ENCODE measurements around the gene TBC1D2B. TPM values are rescaled to one million over a fixed set of nuclear protein-coding genes. Genes with fewer than 3 reads are reported as not detected.

The TBC1D2B gene
- total RNA-seq, 1 donor from 2014 or later: 69.8 TPM

DNA sequence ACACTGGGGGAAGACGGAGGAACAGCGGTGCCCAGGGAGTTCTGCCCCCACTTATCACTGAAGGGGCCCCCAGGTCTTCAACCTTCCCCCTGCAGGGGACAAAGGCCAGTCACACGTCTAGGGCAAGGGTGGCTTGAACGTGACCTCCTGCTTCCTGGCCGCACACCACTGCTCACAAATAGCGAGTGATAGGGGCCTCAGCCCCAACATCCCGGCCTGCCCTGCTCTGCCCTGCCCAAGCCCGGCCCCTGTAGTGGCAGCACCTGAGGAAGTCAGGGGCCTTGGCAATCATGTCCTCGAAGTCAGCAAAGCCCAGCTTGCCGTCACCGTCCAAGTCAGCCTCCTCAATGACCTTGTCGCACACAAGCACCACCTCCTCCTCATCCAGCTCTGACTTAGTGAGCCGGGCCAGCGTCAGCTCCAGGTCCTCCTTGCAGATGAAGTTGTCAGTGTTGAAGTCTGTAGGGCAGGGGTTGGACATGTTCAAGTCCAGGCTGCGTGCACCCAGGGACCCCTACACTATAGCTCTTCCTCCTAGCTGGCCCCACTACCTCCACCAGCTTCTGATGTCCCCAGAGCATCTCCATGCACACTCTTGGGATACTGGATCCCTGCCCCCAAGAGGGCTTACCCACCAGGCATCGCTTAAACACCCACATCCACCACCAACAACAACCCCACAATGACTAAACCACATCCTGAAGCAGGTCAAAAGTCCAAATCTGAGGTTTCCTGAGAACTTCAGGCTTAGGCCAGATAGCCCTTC, 28.1 kb upstream of the TBC1D2B start:
- no peak for ATAC-seq

GRCh38 chr15:78104566-78105475, 27.3 kb upstream of the TBC1D2B start:
- H3K27ac ChIP-seq: no peak overlapping the region
- H3K4me3 ChIP-seq: no peak overlapping the region
- ATAC-seq: no peak
- H3K9me3 ChIP-seq: no peaks in the 10 kb centered on the region
- TF ChIP-seq, protein P1, sequence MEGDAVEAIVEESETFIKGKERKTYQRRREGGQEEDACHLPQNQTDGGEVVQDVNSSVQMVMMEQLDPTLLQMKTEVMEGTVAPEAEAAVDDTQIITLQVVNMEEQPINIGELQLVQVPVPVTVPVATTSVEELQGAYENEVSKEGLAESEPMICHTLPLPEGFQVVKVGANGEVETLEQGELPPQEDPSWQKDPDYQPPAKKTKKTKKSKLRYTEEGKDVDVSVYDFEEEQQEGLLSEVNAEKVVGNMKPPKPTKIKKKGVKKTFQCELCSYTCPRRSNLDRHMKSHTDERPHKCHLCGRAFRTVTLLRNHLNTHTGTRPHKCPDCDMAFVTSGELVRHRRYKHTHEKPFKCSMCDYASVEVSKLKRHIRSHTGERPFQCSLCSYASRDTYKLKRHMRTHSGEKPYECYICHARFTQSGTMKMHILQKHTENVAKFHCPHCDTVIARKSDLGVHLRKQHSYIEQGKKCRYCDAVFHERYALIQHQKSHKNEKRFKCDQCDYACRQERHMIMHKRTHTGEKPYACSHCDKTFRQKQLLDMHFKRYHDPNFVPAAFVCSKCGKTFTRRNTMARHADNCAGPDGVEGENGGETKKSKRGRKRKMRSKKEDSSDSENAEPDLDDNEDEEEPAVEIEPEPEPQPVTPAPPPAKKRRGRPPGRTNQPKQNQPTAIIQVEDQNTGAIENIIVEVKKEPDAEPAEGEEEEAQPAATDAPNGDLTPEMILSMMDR (IDR thresholded peaks at IDR 0.05): no peak
- H3K36me3 ChIP-seq: no peaks in the 10 kb centered on the region
- H3K27me3 ChIP-seq (ENCODE audit: low read depth): no peaks in the 10 kb centered on the region
- intact Hi-C loops (cut with DNase I): loop anchor here (5.0 kb wide), 1 partner anchor 138 kb away; no protein-coding TSS in a partner anchor
- DNase-seq: no peak
- H3K4me1 ChIP-seq: peaks cover 25% of the 10 kb centered on the region

More for the DNA sequence above, 28.1 kb upstream of the TBC1D2B start:
- H3K27ac ChIP-seq: no peak overlapping the region
- TF ChIP-seq, protein P1 (IDR thresholded peaks at IDR 0.05): no peak
- intact Hi-C loops (cut with DNase I): loop anchor here (5.0 kb wide), 1 partner anchor 138 kb away; no protein-coding TSS in a partner anchor
- H3K4me1 ChIP-seq: peaks cover 25% of the 10 kb centered on the region
- H3K27me3 ChIP-seq (ENCODE audit: low read depth): no peaks in the 10 kb centered on the region
- H3K9me3 ChIP-seq: no peaks in the 10 kb centered on the region
- no peak for DNase-seq
- H3K36me3 ChIP-seq: no peaks in the 10 kb centered on the region
- H3K4me3 ChIP-seq: no peak overlapping the region

DNA sequence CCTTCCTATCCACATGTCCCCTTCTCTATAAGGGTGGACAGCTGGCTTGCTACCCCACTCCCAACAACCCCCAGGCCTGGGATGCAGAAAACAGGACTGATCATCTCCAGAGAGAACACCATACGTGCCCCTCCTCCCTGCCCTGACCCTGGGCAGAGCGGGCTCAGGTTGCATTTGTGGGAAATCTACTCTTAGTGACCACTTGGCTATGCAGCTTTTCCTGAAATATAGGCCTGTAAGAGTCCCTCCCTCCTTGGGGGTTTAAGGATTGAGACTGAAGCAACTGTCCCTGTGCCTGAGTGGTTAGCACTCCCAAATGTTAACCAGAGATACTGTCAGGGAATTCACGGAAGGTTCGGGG, 26.6 kb upstream of the TBC1D2B start:
- TF ChIP-seq, protein P1 (IDR thresholded peaks at IDR 0.05): no peak
- Histone ChIP-seq H3K27ac (no peak overlapping the region), H3K27me3 (ENCODE audit: low read depth) (no peaks in the 10 kb centered on the region), H3K4me1 (peaks cover 25% of the 10 kb centered on the region), H3K9me3 (no peaks in the 10 kb centered on the region), H3K36me3 (no peaks in the 10 kb centered on the region), H3K4me3 (no peak overlapping the region)
- ATAC-seq: peak in 1 of 2 donors; percentile 3
- intact Hi-C loops (cut with DNase I): no loop called here
- DNase-seq: no peak

GRCh38 chr15:78103406-78104118, 26.1 kb upstream of the TBC1D2B start:
- H3K4me1 ChIP-seq: peaks cover 25% of the 10 kb centered on the region
- ATAC-seq (peak; percentile 19 to 38), DNase-seq (peak; percentile 46)
- no peaks in the 10 kb centered on the region for H3K9me3 ChIP-seq
- H3K4me3 ChIP-seq: no peak overlapping the region
- peak overlapping the region; percentile 53 for H3K27ac ChIP-seq
- no peaks in the 10 kb centered on the region for H3K27me3 ChIP-seq (ENCODE audit: low read depth)
- no peaks in the 10 kb centered on the region for H3K36me3 ChIP-seq
- TF ChIP-seq, protein P1 (IDR thresholded peaks at IDR 0.05): no peak
- intact Hi-C loops (cut with DNase I): no loop called here

GRCh38 chr15:78102741-78103140, 25.2 kb upstream of the TBC1D2B start:
- peaks cover 22% of the 10 kb centered on the region for H3K4me1 ChIP-seq
- no peaks in the 10 kb centered on the region for H3K27me3 ChIP-seq (ENCODE audit: low read depth)
- no peaks in the 10 kb centered on the region for H3K36me3 ChIP-seq
- H3K9me3 ChIP-seq: no peaks in the 10 kb centered on the region
- ATAC-seq (no peak), DNase-seq (no peak)
- intact Hi-C loops (cut with DNase I): no loop called here
- TF ChIP-seq, protein P1 (IDR thresholded peaks at IDR 0.05): no peak
- H3K4me3 ChIP-seq: no peak overlapping the region
- peak overlapping the region; percentile 53 for H3K27ac ChIP-seq
